DND-41 (cell line): ENCODE results near the gene KRT81.

Source experiments
- ATAC-seq: fragments of 200-7000 bp; cut with Tn5 transposase; 3 replicates; pipeline ENCODE4 v1.9.1; 2021; ENCODE audit warnings: low read depth; ENCODE audit not compliant: insufficient read depth
- DNase-seq: peaks from one replicate; pipeline ENCODE4 v3.0.0-alpha.2; 2020
- H2AFZ ChIP-seq: 2 replicates; pipeline ENCODE4 v1.6.0; 2012; ENCODE audit warnings: low read depth, low read length
- H3K27ac ChIP-seq: 2 replicates; pipeline ENCODE4 v1.5.1; 2012; ENCODE audit warnings: low read length, inconsistent platforms
- H3K27me3 ChIP-seq: fragments of 200-600 bp; sonication (generic); 2 replicates; pipeline ENCODE4 v1.6.0; 2012; ENCODE audit warnings: low read length, mild to moderate bottlenecking, inconsistent platforms; ENCODE audit not compliant: insufficient read depth, poor library complexity
- H3K36me3 ChIP-seq: 2 replicates; pipeline ENCODE4 v1.5.1; 2012; ENCODE audit warnings: low read length, inconsistent platforms; ENCODE audit not compliant: insufficient read depth
- H3K4me1 ChIP-seq: 2 replicates; pipeline ENCODE4 v1.5.1; 2012; ENCODE audit warnings: mild to moderate bottlenecking, low read length; ENCODE audit not compliant: insufficient read depth
- H3K4me2 ChIP-seq: 2 replicates; pipeline ENCODE4 v1.6.0; 2012; ENCODE audit warnings: mild to moderate bottlenecking, moderate library complexity, low read length, inconsistent platforms; ENCODE audit not compliant: insufficient read depth
- H3K4me3 ChIP-seq, 2 experiments: fragments of 200-600 bp in 1 of 2; shearing (Covaris generic) in 1 of 2; 2 replicates each; pipeline ENCODE4 v1.5.1; 2012 to 2016; ENCODE audit warnings: inconsistent platforms in 2 of 2, low read length in 2 of 2, mild to moderate bottlenecking in 2 of 2, low read depth in 1 of 2, moderate library complexity in 1 of 2
- H3K79me2 ChIP-seq: 2 replicates; pipeline ENCODE4 v1.6.0; 2012; ENCODE audit warnings: low read length, inconsistent platforms; ENCODE audit not compliant: insufficient read depth
- H3K9ac ChIP-seq: 2 replicates; pipeline ENCODE4 v1.6.0; 2012; ENCODE audit warnings: low read depth, mild to moderate bottlenecking, inconsistent platforms, low read length, moderate library complexity
- H3K9me3 ChIP-seq: 2 replicates; pipeline ENCODE4 v1.5.1; 2012; ENCODE audit warnings: low read length, moderate library complexity, mild to moderate bottlenecking, inconsistent platforms; ENCODE audit not compliant: insufficient read depth, severe bottlenecking
- H4K20me1 ChIP-seq: 2 replicates; pipeline ENCODE4 v1.6.0; 2012; ENCODE audit warnings: low read length; ENCODE audit not compliant: insufficient read depth
- CTCF ChIP-seq: IDR thresholded peaks from 2 replicates; pipeline ENCODE4 v1.5.1; 2012; ENCODE audit warnings: borderline replicate concordance, low read length, moderate library complexity, mild to moderate bottlenecking; ENCODE audit not compliant: poor library complexity, severe bottlenecking; ENCODE audit errors: extremely low read depth
- EZH2 ChIP-seq: IDR thresholded peaks from 3 replicates; pipeline ENCODE4 v1.6.1; 2012; ENCODE audit warnings: borderline replicate concordance, low read depth, mild to moderate bottlenecking, moderate library complexity, low read length, inconsistent platforms; ENCODE audit not compliant: severe bottlenecking

KRT81 gene

GRCh38 chr12:52244615-52244994 is 46.7 kb downstream of the KRT81 start:
- TF ChIP-seq EZH2 (no peak), CTCF (no peak)
- Histone ChIP-seq H3K27ac (no peak overlapping the region), H3K4me3 (no peak overlapping the region), H3K9ac (no peak overlapping the region), H4K20me1 (0 out of 2 replicates have a peak, but pooled peaks cover 5% of the 10 kb centered on the region), H3K4me1 (no peaks in the 10 kb centered on the region), H3K27me3 (peaks cover 6% of the 10 kb centered on the region), H2AFZ (no peak overlapping the region), H3K36me3 (no peaks in the 10 kb centered on the region), H3K4me2 (no peak overlapping the region), H3K9me3 (no peaks in the 10 kb centered on the region), H3K79me2 (no peaks in the 10 kb centered on the region)
- DNase-seq (no peak), ATAC-seq (no peak)

GRCh38 chr12:52243856-52244614 is 47.3 kb downstream of the KRT81 start:
- Histone ChIP-seq H2AFZ (no peak overlapping the region), H3K4me3 (no peak overlapping the region), H3K4me1 (no peaks in the 10 kb centered on the region), H3K9ac (no peak overlapping the region), H3K36me3 (no peaks in the 10 kb centered on the region), H3K27me3 (peaks cover 6% of the 10 kb centered on the region), H3K27ac (no peak overlapping the region), H3K4me2 (no peak overlapping the region), H3K79me2 (no peaks in the 10 kb centered on the region), H4K20me1 (0 out of 2 replicates have a peak, but pooled peaks cover 5% of the 10 kb centered on the region), H3K9me3 (no peaks in the 10 kb centered on the region)
- TF ChIP-seq EZH2 (no peak), CTCF (no peak)
- DNase-seq = no peak
- ATAC-seq = no peak; the same call in 2 of the 3 replicates

GRCh38 chr12:52243259-52243855 is 48.0 kb downstream of the KRT81 start:
- H3K4me3 ChIP-seq = no peak overlapping the region
- H3K79me2 ChIP-seq = no peaks in the 10 kb centered on the region
- H4K20me1 ChIP-seq = peaks cover 5% of the 10 kb centered on the region; the same call in 1 of the 2 replicates
- no peaks in the 10 kb centered on the region for H3K4me1 ChIP-seq
- H3K36me3 ChIP-seq = no peaks in the 10 kb centered on the region
- H3K27ac ChIP-seq = no peak overlapping the region
- H3K9me3 ChIP-seq = no peaks in the 10 kb centered on the region
- no peak for TF ChIP-seq CTCF
- TF ChIP-seq EZH2 = no peak
- H3K27me3 ChIP-seq = peaks cover 6% of the 10 kb centered on the region
- ATAC-seq = no peak
- no peak for DNase-seq
- H2AFZ ChIP-seq = no peak overlapping the region
- no peak overlapping the region for H3K9ac ChIP-seq
- no peak overlapping the region for H3K4me2 ChIP-seq
